ENCODE data around the gene NUP153. TPM values are rescaled to one million over a fixed set of nuclear protein-coding genes. Genes with fewer than 3 reads are reported as not detected.

The NUP153 gene
- total RNA-seq, 1 experiment from 2014 or later, result 104 TPM

- H3K4me3 ChIP-seq (ENCODE audit: low read depth, low read length, poor library complexity, severe bottlenecking), result no peak overlapping the region
- no peaks in the 10 kb centered on the region for H3K36me3 ChIP-seq (ENCODE audit: insufficient read depth, low read length, poor library complexity, severe bottlenecking)
- CTCF ChIA-PET, result interaction anchor here (0.6 kb wide), 1 partner anchor 682 kb away, joined by 3 read pairs; no protein-coding TSS in a partner anchor
- intact Hi-C loops (cut with micrococcal nuclease; ENCODE audit: unreplicated experiment), result no loop called here
- no peak for DNase-seq (ENCODE audit: low spot score)
- H3K27me3 ChIP-seq (replicated peaks; ENCODE audit: insufficient read depth, low read depth, low read length, poor library complexity), result no peaks in the 10 kb centered on the region
- no peak for TF ChIP-seq CTCF (conservative IDR thresholded peaks at IDR 0.05; ENCODE audit: low read depth, low read length)
- TF ChIP-seq EZH2 (IDR thresholded peaks at IDR 0.05; ENCODE audit: borderline replicate concordance, low read depth, low read length, poor library complexity, severe bottlenecking), result no peak
- H3K27ac ChIP-seq (ENCODE audit: low read depth, low read length, poor library complexity, severe bottlenecking), result no peak overlapping the region
- no TSS peak for BruUV-seq (replicated peaks)
- no peaks in the 10 kb centered on the region for H3K4me1 ChIP-seq (ENCODE audit: insufficient read depth, low read length, poor library complexity, severe bottlenecking)
- no peaks in the 10 kb centered on the region for H3K9me3 ChIP-seq (ENCODE audit: low read depth, low read length, poor library complexity, severe bottlenecking)
- POLR2A ChIA-PET (ENCODE audit: low non-redundant PET), result no interaction called here
Measured at GRCh38 chr6:17596085-17596484, 110.6 kb downstream of the NUP153 start.

- H3K36me3 ChIP-seq (ENCODE audit: insufficient read depth, low read length, poor library complexity, severe bottlenecking), result no peaks in the 10 kb centered on the region
- TF ChIP-seq EZH2 (IDR thresholded peaks at IDR 0.05; ENCODE audit: borderline replicate concordance, low read depth, low read length, poor library complexity, severe bottlenecking), result no peak
- no peak for TF ChIP-seq CTCF (conservative IDR thresholded peaks at IDR 0.05; ENCODE audit: low read depth, low read length)
- POLR2A ChIA-PET (ENCODE audit: low non-redundant PET), result no interaction called here
- CTCF ChIA-PET, result no interaction called here
- no peak for DNase-seq (ENCODE audit: low spot score)
- BruUV-seq (replicated peaks), result no TSS peak
- no peaks in the 10 kb centered on the region for H3K27me3 ChIP-seq (replicated peaks; ENCODE audit: insufficient read depth, low read depth, low read length, poor library complexity)
- H3K9me3 ChIP-seq (ENCODE audit: low read depth, low read length, poor library complexity, severe bottlenecking), result no peaks in the 10 kb centered on the region
- H3K4me3 ChIP-seq (ENCODE audit: low read depth, low read length, poor library complexity, severe bottlenecking), result no peak overlapping the region
- no peak overlapping the region for H3K27ac ChIP-seq (ENCODE audit: low read depth, low read length, poor library complexity, severe bottlenecking)
- no peaks in the 10 kb centered on the region for H3K4me1 ChIP-seq (ENCODE audit: insufficient read depth, low read length, poor library complexity, severe bottlenecking)
- intact Hi-C loops (cut with micrococcal nuclease; ENCODE audit: unreplicated experiment), result no loop called here
Measured at GRCh38 chr6:17593246-17593645, 113.5 kb downstream of the NUP153 start.

GRCh38 chr6:17591287-17591686 is 115.4 kb downstream of the NUP153 start:
- H3K36me3 ChIP-seq (ENCODE audit: insufficient read depth, low read length, poor library complexity, severe bottlenecking), result no peaks in the 10 kb centered on the region
- H3K4me1 ChIP-seq (ENCODE audit: insufficient read depth, low read length, poor library complexity, severe bottlenecking), result no peaks in the 10 kb centered on the region
- H3K27me3 ChIP-seq (replicated peaks; ENCODE audit: insufficient read depth, low read depth, low read length, poor library complexity), result no peaks in the 10 kb centered on the region
- no peak for TF ChIP-seq EZH2 (IDR thresholded peaks at IDR 0.05; ENCODE audit: borderline replicate concordance, low read depth, low read length, poor library complexity, severe bottlenecking)
- TF ChIP-seq CTCF (conservative IDR thresholded peaks at IDR 0.05; ENCODE audit: low read depth, low read length), result no peak
- no peak overlapping the region for H3K4me3 ChIP-seq (ENCODE audit: low read depth, low read length, poor library complexity, severe bottlenecking)
- intact Hi-C loops (cut with micrococcal nuclease; ENCODE audit: unreplicated experiment), result no loop called here
- CTCF ChIA-PET, result no interaction called here
- BruUV-seq (replicated peaks), result no TSS peak
- H3K27ac ChIP-seq (ENCODE audit: low read depth, low read length, poor library complexity, severe bottlenecking), result no peak overlapping the region
- POLR2A ChIA-PET (ENCODE audit: low non-redundant PET), result no interaction called here
- no peak for DNase-seq (ENCODE audit: low spot score)
- no peaks in the 10 kb centered on the region for H3K9me3 ChIP-seq (ENCODE audit: low read depth, low read length, poor library complexity, severe bottlenecking)

Measured in A673 (cell line).